Non-pigmented ciliary epithelial cell (primary cell): ENCODE measurements around the gene RTN4R.

ENCODE experiments used
- DNase-seq: peaks from one replicate; pipeline ENCODE4 v3.0.0-alpha.2; 2010; ENCODE audit warnings: low read depth

RTN4R gene

GRCh38 chr22:20228939-20229272 is 39.2 kb downstream of the RTN4R start:
- DNase-seq: no peak

DNA sequence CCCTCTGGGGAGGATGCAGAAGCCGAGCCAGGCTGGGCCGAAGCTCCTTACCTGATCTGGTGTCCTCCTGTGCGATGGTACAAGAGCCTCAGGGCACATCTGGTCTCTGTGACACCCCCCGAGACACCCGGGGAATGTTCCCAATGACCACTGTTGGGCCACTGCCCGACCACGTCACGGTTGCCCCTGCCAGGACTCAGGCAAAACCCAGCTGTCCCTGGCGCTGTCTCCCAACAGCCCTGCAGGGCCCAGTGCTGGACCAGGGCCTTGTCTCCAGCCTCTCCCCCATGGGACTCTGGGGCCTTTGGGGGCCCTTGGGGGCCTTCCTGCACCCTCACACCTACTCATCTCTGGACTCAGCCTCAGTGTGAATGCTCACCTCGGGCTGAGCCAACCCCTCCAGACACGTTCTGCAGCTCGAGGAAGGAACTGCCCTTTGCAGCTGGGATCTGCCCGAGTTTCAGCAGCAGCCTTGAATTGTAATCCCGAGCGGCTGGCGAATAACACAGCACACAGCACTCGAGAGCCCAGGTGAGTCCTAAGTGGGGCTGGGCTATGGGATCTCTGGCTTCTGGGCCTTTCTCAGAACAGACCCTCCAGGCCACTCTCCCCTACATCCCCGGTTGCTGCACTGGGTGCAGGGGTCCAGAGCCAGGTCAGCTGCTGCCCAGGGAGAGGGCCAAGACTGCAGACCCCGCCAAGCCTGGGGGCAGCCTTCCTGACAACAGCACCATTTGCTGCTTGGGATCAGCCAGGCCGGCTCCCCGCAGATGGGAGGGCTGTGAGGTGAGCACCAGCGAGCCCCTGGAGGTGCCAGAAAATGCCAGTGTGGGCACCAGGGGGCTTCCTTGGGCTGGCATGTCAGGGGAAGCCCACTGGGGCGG is 39.8 kb downstream of the RTN4R start:
- DNase-seq: no peak

DNA sequence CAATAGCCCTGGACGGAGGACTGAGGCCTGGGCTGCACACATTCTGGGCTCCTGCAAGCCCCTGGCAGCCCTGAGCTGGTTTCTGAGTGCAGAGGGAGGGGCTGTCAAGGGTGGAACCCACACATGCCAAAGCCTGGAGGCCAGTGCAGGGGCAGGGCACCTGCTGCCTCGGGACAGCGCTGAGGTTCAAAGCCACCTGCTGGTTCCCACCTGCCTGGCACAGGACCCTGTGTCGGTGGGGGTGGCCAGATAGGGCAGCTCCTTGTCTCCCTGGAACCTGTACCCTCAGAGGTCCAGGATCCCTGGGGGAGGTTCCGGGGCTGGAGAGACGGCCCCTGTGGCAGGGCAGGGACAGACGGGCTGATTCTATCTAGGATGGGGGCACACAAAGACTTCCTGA is 40.8 kb downstream of the RTN4R start:
- no peak for DNase-seq

DNA sequence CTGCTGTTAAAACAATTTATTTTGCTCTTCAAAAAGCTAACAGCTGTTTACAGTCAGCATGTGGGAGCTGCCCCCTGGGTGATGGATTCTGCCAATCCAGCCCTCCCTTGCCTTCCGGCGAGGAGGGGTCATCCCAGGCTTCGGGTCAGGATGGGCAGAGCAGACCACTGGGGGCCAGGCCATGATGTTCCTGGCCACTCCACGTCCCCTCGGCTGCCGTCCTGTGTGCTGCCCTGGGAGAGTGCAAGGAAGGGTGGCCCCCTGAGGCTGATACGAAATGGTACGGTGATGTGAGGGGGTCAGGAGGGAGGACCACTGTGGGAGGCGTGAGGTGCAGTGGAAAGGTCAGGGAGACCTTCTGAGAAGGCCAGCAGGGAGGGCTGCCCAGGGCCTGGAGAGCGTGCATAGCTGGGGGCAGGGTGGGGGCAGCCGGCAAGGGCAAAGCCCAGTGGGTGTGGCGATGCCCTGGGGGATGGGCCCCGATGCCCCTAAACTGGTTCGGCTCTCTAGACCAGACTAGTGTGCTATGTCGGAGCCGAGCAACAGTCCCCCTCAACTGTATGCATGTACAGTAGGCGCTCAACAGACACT is 41.3 kb downstream of the RTN4R start:
- DNase-seq: no peak

- DNase-seq: no peak
Observed at GRCh38 chr22:20226077-20226716, 41.9 kb downstream of the RTN4R start.

GRCh38 chr22:20225693-20225966 is 42.5 kb downstream of the RTN4R start:
- no peak for DNase-seq

- no peak for DNase-seq
Observed at GRCh38 chr22:20224917-20225692, 43.0 kb downstream of the RTN4R start.

DNA sequence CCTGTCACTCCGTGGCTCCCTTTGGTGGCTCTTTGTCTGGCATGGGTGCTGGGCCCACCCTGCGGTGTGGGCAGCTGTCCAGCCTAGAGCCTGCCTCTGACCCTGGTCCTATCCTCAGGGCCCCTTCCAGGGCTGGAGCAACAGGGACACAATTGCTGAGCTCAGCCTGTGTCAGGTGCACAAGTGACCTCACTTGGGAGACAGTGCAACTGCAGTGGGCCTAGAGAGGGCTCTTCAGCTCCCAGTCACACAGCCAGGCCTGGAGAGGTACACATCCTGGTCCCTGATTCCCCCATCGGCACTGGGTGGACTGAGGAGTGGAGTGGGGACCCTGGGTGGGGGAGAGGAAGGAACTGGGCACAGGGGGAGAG is 43.9 kb downstream of the RTN4R start:
- no peak for DNase-seq

DNA sequence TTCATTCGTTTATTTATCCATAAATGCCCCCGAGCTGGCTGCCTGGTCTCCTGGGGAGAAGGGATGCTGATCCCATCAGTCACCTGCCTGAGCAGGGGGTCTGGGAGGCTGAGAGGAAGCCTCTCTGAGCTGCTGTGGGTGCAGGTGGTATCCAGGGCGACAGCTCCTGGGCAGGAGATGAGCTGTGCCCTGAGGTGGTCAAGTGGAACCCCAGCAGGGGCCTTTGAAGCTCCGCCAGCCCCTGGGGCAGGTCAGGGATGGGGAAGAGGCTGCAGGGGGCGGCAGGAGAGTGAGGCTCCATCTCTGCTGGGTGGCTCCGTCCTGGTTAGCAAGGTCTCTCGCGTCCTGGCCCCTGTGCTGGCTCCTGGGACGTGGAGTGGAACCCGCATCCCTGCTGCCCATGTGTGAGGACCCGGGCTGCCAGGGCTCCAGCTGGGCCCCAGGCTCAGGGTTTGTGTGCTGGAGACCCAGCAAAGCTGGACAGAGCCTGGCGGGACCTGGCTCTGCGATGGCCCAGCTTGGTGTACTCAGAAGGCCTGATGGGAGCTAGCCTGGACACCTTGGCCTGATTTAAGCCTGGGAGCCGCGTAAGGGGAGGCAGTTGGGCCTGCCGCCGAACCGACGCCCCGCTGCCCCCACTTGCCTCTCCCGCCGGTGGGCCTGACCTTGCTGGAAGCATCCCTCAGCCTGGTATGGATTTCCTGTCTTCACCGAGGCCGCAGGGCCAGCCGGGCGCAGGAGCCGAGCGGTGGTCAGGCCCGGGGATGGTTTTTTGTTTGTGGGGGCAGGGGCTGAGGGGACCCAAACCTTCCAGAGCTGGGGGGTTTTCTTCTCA is 44.5 kb downstream of the RTN4R start:
- no peak for DNase-seq

GRCh38 chr22:20222764-20223420 is 45.2 kb downstream of the RTN4R start:
- DNase-seq: no peak

GRCh38 chr22:20221421-20222340 is 46.4 kb downstream of the RTN4R start:
- DNase-seq: no peak

DNA sequence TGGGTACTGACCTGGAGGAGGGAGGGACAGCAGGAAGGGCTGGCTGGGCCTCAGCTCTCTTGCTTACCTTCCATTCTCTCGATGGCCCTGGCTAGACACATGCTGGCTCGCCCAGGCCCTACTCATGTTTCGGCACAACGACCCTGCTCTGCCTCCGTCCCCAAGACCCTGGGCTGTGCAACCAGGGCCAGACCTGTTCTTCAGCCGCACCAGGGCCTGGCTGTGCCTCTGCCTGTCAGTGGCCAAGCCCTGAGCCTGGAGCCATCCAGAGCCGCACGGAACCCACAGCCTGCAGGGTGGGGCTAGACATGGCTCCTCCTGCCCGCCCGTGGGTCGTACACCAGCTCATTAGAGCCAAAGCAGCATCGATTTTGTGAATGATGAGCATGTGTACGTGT is 47.5 kb downstream of the RTN4R start:
- no peak for DNase-seq

DNA sequence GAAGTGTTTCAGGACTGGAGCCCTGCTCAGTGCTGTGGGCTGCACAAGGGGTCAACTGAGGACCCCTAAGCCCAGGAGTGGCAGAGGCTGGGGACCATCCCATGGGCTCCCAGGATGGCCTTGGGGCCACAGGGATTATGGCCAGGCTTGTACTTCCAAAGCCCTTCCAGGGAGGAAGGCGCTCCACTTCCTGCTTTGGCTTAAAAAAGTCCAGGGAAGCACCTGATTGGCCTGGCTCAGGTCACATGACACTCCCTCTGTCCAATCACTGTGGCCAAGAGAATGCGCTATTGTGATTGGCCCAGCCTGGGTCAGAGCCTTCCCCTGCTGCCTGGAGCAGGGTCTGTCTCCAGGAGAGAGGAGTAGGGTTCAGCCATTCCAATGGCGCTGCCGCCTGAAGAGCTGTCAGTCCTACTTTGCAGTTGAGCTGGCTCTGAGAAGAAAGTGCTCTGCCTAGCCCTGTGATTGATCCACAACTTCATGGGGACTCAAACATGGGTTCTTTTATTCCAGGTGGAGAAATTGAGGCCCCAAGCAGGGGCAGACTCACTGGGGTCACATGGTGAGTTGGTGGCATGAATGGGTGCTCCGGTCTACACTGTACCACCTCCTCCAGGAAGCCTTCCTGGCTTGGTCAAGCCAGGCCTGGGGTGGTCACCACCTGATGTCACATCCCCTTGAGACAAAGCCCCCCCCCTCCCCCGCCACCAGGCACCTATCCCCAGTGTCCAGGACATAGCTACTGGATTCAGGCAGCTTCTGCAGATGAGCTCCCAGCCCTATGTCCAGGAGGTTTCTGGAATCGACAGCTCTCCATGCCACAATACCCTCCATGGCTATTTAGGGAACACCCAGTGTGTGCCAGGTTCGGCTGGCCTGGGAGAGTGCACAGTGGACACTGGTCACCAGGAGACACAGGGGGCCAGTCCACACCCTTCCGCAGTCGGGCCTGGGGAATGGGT is 48.2 kb downstream of the RTN4R start:
- DNase-seq: no peak

DNA sequence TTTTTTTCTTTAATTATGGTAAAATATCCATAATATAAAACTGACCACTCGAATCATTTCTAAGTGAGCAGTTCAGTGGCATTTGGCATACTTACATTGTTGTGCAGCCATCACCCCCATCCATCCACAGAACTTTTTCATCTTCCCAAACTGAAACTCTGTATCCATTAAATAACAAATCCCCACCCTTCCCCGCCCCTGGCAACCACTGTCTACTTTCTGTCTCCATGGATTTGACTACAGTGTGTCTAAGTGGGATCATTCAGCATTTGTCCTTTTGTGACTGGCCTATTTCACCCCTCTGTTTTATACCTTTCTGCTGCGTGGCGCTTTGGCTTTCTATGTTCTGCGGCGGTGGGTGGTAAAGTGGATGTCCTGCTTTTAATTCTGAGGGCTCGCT is 49.1 kb downstream of the RTN4R start:
- DNase-seq: no peak

GRCh38 chr22:20218326-20218872 is 49.7 kb downstream of the RTN4R start:
- no peak for DNase-seq

- no peak for DNase-seq
Observed at GRCh38 chr22:20217563-20217962, 50.6 kb downstream of the RTN4R start.

- no peak for DNase-seq
Observed at GRCh38 chr22:20216863-20217499, 51.1 kb downstream of the RTN4R start.

DNA sequence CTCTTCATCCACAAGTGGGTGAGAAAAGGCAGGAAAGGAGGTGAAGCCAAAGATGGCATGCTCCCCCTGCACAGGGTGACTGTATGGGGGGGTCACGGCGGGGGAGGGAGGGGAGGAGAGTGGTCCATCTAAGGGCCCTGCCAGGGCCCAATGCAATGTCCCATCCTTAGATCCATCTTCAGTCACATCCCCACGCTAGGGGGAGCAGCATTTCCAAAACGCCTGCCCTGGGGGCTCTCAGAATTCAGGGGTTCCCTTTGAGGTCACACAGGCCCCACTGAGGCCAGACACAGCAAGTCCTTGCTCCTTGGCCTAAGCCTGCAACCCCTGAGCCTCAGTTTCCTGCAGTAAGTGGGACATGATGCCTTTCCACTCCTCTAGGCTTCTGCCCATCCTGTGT is 52.4 kb downstream of the RTN4R start:
- DNase-seq: no peak
